K562 (cell line): ENCODE data around the gene STK33. TPM values are rescaled to one million over a fixed set of nuclear protein-coding genes. Genes with fewer than 3 reads are reported as not detected.

Experiments used
- ATAC-seq: fragments of 200-7000 bp; cut with Tn5 transposase; 3 replicates; pipeline ENCODE4 v1.9.1; 2020; ENCODE audit warnings: moderate library complexity
- BruUV-seq: library from RNA; stranded (reverse); fragments of 400-500 nt; replicated peaks from 2 replicates; lab custom pipeline; 2021; lab: Mats Ljungman, UMichigan
- CTCF ChIA-PET: fragments of 300-600 bp; formaldehyde crosslinking; extraction: SDS; loops from one replicate; lab custom pipeline; 2021; ENCODE audit warnings: low intra/inter-chr PET ratio; lab: Yijun Ruan, JAX
- POLR2A ChIA-PET: fragments of 300-600, 350-650 bp; sonication (Branson Sonifier 250); formaldehyde crosslinking; extraction: SDS; loops from one replicate; lab custom pipeline; 2021; ENCODE audit warnings: antibody characterized with exemption, inconsistent platforms; lab: Yijun Ruan, JAX
- DNase-seq, 4 experiments: peaks; one replicate each; pipeline versions ENCODE4 v3.0.0 to v3.0.0-alpha.2; 2011 to 2018; ENCODE audit warnings: low spot score in 3 of 4, mixed read lengths in 3 of 4; ENCODE audit errors: extremely low read depth in 1 of 4
- FAIRE-seq: peaks from 2 replicates; lab custom pipeline; 2011; peaks lifted over from hg19 to GRCh38; lab: Jason Lieb, UNC
- H2AFZ ChIP-seq: 2 replicates; pipeline ENCODE4 v1.6.0; 2011; ENCODE audit warnings: low read depth, low read length, control low read depth, inconsistent platforms
- H3K27ac ChIP-seq: fragments of 200-600 bp; 3 replicates; pipeline ENCODE4 v1.8.0; 2011; ENCODE audit warnings: low read depth, mild to moderate bottlenecking, control low read depth, inconsistent platforms, low read length, moderate library complexity, mixed read lengths; ENCODE audit errors: extremely low read depth
- H3K27me3 ChIP-seq, 2 experiments: fragments of 300-600 bp in 1 of 2; 2 replicates in 1 of 2; 3 replicates in 1 of 2; pipeline versions ENCODE4 v1.6.0 to v1.8.0; 2011; ENCODE audit warnings: inconsistent platforms in 2 of 2, low read length in 2 of 2, mild to moderate bottlenecking in 1 of 2, mixed read lengths in 1 of 2, moderate library complexity in 1 of 2; ENCODE audit not compliant: control insufficient read depth in 2 of 2, insufficient read depth in 2 of 2
- H3K36me3 ChIP-seq: fragments of 300-600 bp; 3 replicates; pipeline ENCODE4 v1.8.0; 2011; ENCODE audit warnings: mild to moderate bottlenecking, low read length, inconsistent platforms; ENCODE audit not compliant: control insufficient read depth, insufficient read depth
- H3K4me1 ChIP-seq, 2 experiments: fragments of 200-600 bp in 1 of 2; replicated peaks in 1 of 2; 2 replicates in 1 of 2; 3 replicates in 1 of 2; pipeline versions ENCODE4 v1.5.1 to v1.8.0; 2011; ENCODE audit warnings: inconsistent platforms in 2 of 2, low read length in 2 of 2, mild to moderate bottlenecking in 1 of 2, mixed read lengths in 1 of 2, moderate library complexity in 1 of 2; ENCODE audit not compliant: control insufficient read depth in 2 of 2, insufficient read depth in 2 of 2
- H3K4me2 ChIP-seq: 2 replicates; pipeline ENCODE4 v1.6.1; 2011; ENCODE audit warnings: low read length, control low read depth, inconsistent platforms, mixed read lengths; ENCODE audit not compliant: insufficient read depth
- H3K4me3 ChIP-seq: fragments of 200-600 bp; sonication (generic), shearing (Covaris generic); 2 replicates; pipeline ENCODE4 v1.5.1; 2016; ENCODE audit warnings: control low read depth, inconsistent platforms
- H3K79me2 ChIP-seq: fragments of 200-600 bp; 3 replicates; pipeline ENCODE4 v1.8.0; 2011; ENCODE audit warnings: low read length, inconsistent platforms; ENCODE audit not compliant: control insufficient read depth, insufficient read depth
- H3K9ac ChIP-seq, 2 experiments: 2 replicates each; pipeline versions ENCODE4 v1.6.0 to v1.6.1; 2011; ENCODE audit warnings: low read depth in 2 of 2, low read length in 2 of 2, control low read depth in 1 of 2, inconsistent platforms in 1 of 2, mild to moderate bottlenecking in 1 of 2, mixed read lengths in 1 of 2; ENCODE audit not compliant: insufficient read depth in 1 of 2
- H3K9me1 ChIP-seq: one replicate; pipeline ENCODE4 v1.6.0; 2011; ENCODE audit warnings: inconsistent platforms, mild to moderate bottlenecking, low read length, moderate library complexity; ENCODE audit not compliant: control insufficient read depth, insufficient read depth
- H3K9me3 ChIP-seq: replicated peaks from 2 replicates; pipeline ENCODE4 v1.5.1; 2011; ENCODE audit warnings: low read depth, low read length, inconsistent platforms; ENCODE audit not compliant: control insufficient read depth, insufficient read depth
- H4K20me1 ChIP-seq: replicated peaks from 2 replicates; pipeline ENCODE4 v1.6.1; 2011; ENCODE audit warnings: low read length, inconsistent platforms, mixed read lengths; ENCODE audit not compliant: control insufficient read depth, insufficient read depth
- HSF4 ChIP-seq: fragments of 250-450 bp; sonication (Bioruptor Pico); IDR thresholded peaks from 2 replicates; pipeline ENCODE4 v2.1.2; 2022; ENCODE audit warnings: mild to moderate bottlenecking, moderate library complexity, borderline replicate concordance
- KLF10 ChIP-seq: fragments of 250-450 bp; sonication (Bioruptor Pico); IDR thresholded peaks from 2 replicates; pipeline ENCODE4 v1.6.1; 2021; ENCODE audit warnings: matching md5 sums
- MED1 ChIP-seq: sonication (generic); formaldehyde crosslinking; IDR thresholded peaks from 2 replicates; pipeline ENCODE4 v1.8.1; 2023; ENCODE audit warnings: missing genetic modification reagents, borderline replicate concordance
- POLR2AphosphoS5 ChIP-seq: IDR thresholded peaks from 2 replicates; pipeline ENCODE4 v1.6.1; 2011; ENCODE audit warnings: mild to moderate bottlenecking, low read depth, low read length, moderate library complexity; ENCODE audit not compliant: control insufficient read depth, insufficient read depth
- RCOR1 ChIP-seq, 2 experiments: IDR thresholded peaks; 2 replicates each; pipeline ENCODE4 v1.6.1; 2012; ENCODE audit warnings: low read depth in 2 of 2, low read length in 2 of 2, borderline replicate concordance in 1 of 2, improper control_type of control experiment in 1 of 2
- ZNF57 ChIP-seq: fragments of 450-650 bp; formaldehyde crosslinking; IDR thresholded peaks from 2 replicates; pipeline ENCODE4 v1.4.0; 2020; ENCODE audit warnings: mild to moderate bottlenecking, moderate library complexity
- WGBS: fragments of 100-300 bp; shearing (Covaris generic); methylation state at CpG from one replicate; pipeline ENCODE4 v1.1.6; 2016; ENCODE audit warnings: low coverage, mixed read lengths; ENCODE audit not compliant: insufficient coverage; ENCODE audit errors: missing lambda C conversion rate; 5-methylcytosine and 5-hydroxymethylcytosine counted together
- in situ Hi-C: fragments of 300-500 bp; cut with MboI; formaldehyde crosslinking; loops from 4 replicates; pipeline ENCODE4 v1.15.0; 2018; ENCODE audit warnings: inconsistent platforms, mixed read lengths
- intact Hi-C: fragments of 100-400 bp; cut with micrococcal nuclease; formaldehyde crosslinking; loops from 2 replicates; pipeline ENCODE4 v1.14.2; 2022
- polyA plus RNA-seq, 8 experiments: library from polyadenylated mRNA; depleted of rRNA in 4 of 8; stranded (reverse) in 5 of 8; unstranded in 3 of 8; fragments of >200 nt; fragmentation: Nextera tagmentation in 2 of 8; fragmentation: Illumina TruSeq in 1 of 8; extraction: Ambion mirVana in 2 of 8; extraction: Trizol in 1 of 8; gene quantifications; 2 replicates each; pipeline versions ENCODE4 v1.2.1 to v1.2.3, GENCODE V29; 2011 to 2014; ENCODE audit warnings: inconsistent platforms in 1 of 8, missing spikeins in 1 of 8
- total RNA-seq, 7 experiments: library from RNA; depleted of rRNA in 6 of 7; stranded (reverse); fragments of >200 nt in 6 of 7; fragmentation: Illumina TruSeq in 2 of 7; extraction: Trizol in 2 of 7; gene quantifications; 2 replicates each; pipeline versions ENCODE4 v1.2.1 to v1.2.3, GENCODE V29; 2011 to 2021; ENCODE audit warnings: low replicate concordance in 1 of 7
- TF ChIP-seq, protein P1 (sequence below): fragments of 250-450 bp; sonication (Bioruptor Pico); IDR thresholded peaks from 2 replicates; pipeline ENCODE4 v1.9.0; 2021; ENCODE audit warnings: mild to moderate bottlenecking
- TF ChIP-seq, protein P2 (sequence below): sonication (generic); formaldehyde crosslinking; IDR thresholded peaks from 2 replicates; pipeline ENCODE4 v1.8.0; 2022; ENCODE audit warnings: mild to moderate bottlenecking, low read depth, missing genetic modification reagents
- TF ChIP-seq, protein P3 (sequence below): fragments of 250-450 bp; sonication (Bioruptor Pico); IDR thresholded peaks from 2 replicates; pipeline ENCODE4 v1.5.0; 2021; ENCODE audit warnings: mild to moderate bottlenecking, borderline replicate concordance

The STK33 gene
- total and polyA plus RNA-seq, 9 of the 15 experiments (the other 6 are each of a cell fraction or from before 2014, with no cell fraction given): not detected

DNA sequence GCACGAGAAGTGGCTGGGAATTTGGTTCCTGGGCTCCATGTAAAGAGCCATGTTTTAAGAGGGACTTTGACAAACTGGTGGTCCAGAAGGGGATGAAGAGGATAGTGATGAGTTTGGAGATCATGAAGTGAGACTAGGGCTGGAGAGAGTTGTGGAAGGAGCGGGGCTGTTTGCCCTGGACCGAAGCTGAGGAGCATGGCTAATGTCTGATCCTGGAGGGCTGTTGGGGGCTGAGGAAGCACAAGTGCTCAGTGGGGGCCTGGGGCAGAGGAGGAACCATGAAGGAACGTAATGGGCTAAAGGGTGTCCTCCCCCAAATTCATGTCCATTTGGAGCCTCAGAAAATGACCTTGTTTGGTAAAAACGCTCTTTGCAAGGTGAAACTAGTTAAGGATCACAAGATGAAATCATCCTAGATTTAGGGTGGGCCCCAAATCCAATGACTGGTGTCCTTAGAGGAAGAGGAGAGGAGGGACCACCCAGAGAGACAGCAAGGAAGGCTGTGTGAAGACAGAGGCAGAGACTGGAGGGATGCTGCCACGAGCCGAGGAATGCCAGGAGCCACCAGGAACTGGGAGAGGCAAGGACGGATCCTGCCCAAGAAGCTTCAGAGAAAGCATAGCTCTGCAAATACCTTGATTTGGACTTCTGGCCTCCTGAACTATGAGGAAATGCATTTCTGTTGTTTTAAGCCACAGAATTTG, 223.1 kb downstream of the STK33 start:
- intact Hi-C loops: no loop called here
- H3K9me3 ChIP-seq: no peaks in the 10 kb centered on the region
- POLR2A ChIA-PET: interaction anchor here (0.7 kb wide), 1 partner anchor 447 kb away, joined by 3 read pairs; no protein-coding TSS in a partner anchor
- no peak for FAIRE-seq
- peaks cover 2 to 26% of the 10 kb centered on the region in 2 experiments; a peak in 2 of 5 replicates for H3K27me3 ChIP-seq
- no peaks in the 10 kb centered on the region for H3K4me1 ChIP-seq
- no peak overlapping the region for H3K9ac ChIP-seq
- no peak overlapping the region for H3K4me2 ChIP-seq
- H3K79me2 ChIP-seq: no peaks in the 10 kb centered on the region
- BruUV-seq: no TSS peak
- H3K4me3 ChIP-seq: no peak overlapping the region
- no peaks in the 10 kb centered on the region for H3K36me3 ChIP-seq
- no peak overlapping the region for H2AFZ ChIP-seq
- ATAC-seq: no peak
- H4K20me1 ChIP-seq: no peaks in the 10 kb centered on the region
- no peak for DNase-seq
- no peaks in the 10 kb centered on the region for H3K9me1 ChIP-seq
- no peak overlapping the region for H3K27ac ChIP-seq
- CTCF ChIA-PET: no interaction called here
- in situ Hi-C loops: no loop called here
- WGBS: 0% methylated on average over 8 of the region's 8 CpGs
- TF ChIP-seq MED1 (no peak), ZNF57 (CRISPR knock-in tag) (no peak), POLR2AphosphoS5 (no peak), KLF10 (CRISPR knock-in tag) (no peak), HSF4 (no peak), RCOR1 (IDR thresholded peaks at IDR 0.05; ENCODE audit: borderline replicate concordance in 1 of 2, low read depth in 2 of 2, low read length in 2 of 2) (no peak)
- TF ChIP-seq, protein P1, sequence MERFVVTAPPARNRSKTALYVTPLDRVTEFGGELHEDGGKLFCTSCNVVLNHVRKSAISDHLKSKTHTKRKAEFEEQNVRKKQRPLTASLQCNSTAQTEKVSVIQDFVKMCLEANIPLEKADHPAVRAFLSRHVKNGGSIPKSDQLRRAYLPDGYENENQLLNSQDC (CRISPR knock-in tag): no peak
- TF ChIP-seq, protein P2, sequence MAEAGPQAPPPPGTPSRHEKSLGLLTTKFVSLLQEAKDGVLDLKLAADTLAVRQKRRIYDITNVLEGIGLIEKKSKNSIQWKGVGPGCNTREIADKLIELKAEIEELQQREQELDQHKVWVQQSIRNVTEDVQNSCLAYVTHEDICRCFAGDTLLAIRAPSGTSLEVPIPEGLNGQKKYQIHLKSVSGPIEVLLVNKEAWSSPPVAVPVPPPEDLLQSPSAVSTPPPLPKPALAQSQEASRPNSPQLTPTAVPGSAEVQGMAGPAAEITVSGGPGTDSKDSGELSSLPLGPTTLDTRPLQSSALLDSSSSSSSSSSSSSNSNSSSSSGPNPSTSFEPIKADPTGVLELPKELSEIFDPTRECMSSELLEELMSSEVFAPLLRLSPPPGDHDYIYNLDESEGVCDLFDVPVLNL (CRISPR knock-in tag): no peak
- TF ChIP-seq, protein P3, sequence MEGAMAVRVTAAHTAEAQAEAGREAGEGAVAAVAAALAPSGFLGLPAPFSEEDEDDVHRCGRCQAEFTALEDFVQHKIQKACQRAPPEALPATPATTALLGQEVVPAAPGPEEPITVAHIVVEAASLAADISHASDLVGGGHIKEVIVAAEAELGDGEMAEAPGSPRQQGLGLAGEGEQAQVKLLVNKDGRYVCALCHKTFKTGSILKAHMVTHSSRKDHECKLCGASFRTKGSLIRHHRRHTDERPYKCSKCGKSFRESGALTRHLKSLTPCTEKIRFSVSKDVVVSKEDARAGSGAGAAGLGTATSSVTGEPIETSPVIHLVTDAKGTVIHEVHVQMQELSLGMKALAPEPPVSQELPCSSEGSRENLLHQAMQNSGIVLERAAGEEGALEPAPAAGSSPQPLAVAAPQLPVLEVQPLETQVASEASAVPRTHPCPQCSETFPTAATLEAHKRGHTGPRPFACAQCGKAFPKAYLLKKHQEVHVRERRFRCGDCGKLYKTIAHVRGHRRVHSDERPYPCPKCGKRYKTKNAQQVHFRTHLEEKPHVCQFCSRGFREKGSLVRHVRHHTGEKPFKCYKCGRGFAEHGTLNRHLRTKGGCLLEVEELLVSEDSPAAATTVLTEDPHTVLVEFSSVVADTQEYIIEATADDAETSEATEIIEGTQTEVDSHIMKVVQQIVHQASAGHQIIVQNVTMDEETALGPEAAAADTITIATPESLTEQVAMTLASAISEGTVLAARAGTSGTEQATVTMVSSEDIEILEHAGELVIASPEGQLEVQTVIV (CRISPR knock-in tag): no peak
